Osteoblast (primary cell): Measurements from ENCODE around the gene ATP6V1G3. TPM values are rescaled to one million over a fixed set of nuclear protein-coding genes. Genes with fewer than 3 reads are reported as not detected.
"Not testable (repeated sequence)": the region's sequence is repeated elsewhere in the genome, so short reads cannot be mapped to it uniquely, and the experiment has no call there.

Source experiments
- DNase-seq: peaks from one replicate; pipeline ENCODE4 v3.0.0; 2011; ENCODE audit warnings: low spot score, mixed read lengths; ENCODE audit not compliant: insufficient read length; ENCODE audit errors: missing footprints
- H2AFZ ChIP-seq: 2 replicates; pipeline ENCODE4 v1.6.0; 2011; ENCODE audit warnings: mild to moderate bottlenecking, low read length
- H3K27ac ChIP-seq: 2 replicates; pipeline ENCODE4 v1.5.1; 2011; ENCODE audit warnings: mild to moderate bottlenecking, low read depth, low read length, moderate library complexity
- H3K27me3 ChIP-seq: 2 replicates; pipeline ENCODE4 v1.6.0; 2012; ENCODE audit warnings: mild to moderate bottlenecking, control low read depth, inconsistent platforms, low read length, moderate library complexity; ENCODE audit not compliant: insufficient read depth
- H3K36me3 ChIP-seq: 2 replicates; pipeline ENCODE4 v1.5.1; 2011; ENCODE audit warnings: mild to moderate bottlenecking, low read length, control low read depth, moderate library complexity; ENCODE audit not compliant: insufficient read depth
- H3K4me1 ChIP-seq: 2 replicates; pipeline ENCODE4 v1.5.1; 2011; ENCODE audit warnings: mild to moderate bottlenecking, low read length, control low read depth, moderate library complexity; ENCODE audit not compliant: insufficient read depth
- H3K4me2 ChIP-seq: 2 replicates; pipeline ENCODE4 v1.6.0; 2011; ENCODE audit warnings: mild to moderate bottlenecking, low read length; ENCODE audit not compliant: insufficient read depth
- H3K4me3 ChIP-seq: fragments of 200-600 bp; sonication (generic); 3 replicates; pipeline ENCODE4 v1.5.1; 2012; ENCODE audit warnings: mild to moderate bottlenecking, low read length, inconsistent platforms; ENCODE audit not compliant: insufficient read depth
- H3K79me2 ChIP-seq: 2 replicates; pipeline ENCODE4 v1.6.0; 2012; ENCODE audit warnings: mild to moderate bottlenecking, low read length, control low read depth, inconsistent platforms; ENCODE audit not compliant: insufficient read depth
- H3K9me3 ChIP-seq: 2 replicates; pipeline ENCODE4 v1.5.1; 2011; ENCODE audit warnings: low read depth, low read length, control low read depth
- H4K20me1 ChIP-seq: 2 replicates; pipeline ENCODE4 v1.6.0; 2012; ENCODE audit warnings: mild to moderate bottlenecking, low read length, control low read depth; ENCODE audit not compliant: insufficient read depth
- CTCF ChIP-seq: IDR thresholded peaks from 2 replicates; pipeline ENCODE4 v1.5.1; 2011; ENCODE audit warnings: mild to moderate bottlenecking, low read depth, low read length, moderate library complexity; ENCODE audit errors: extremely low read depth
- total RNA-seq: library from RNA; depleted of rRNA; stranded (reverse); fragments of >200 nt; gene quantifications from 2 replicates; pipeline ENCODE4 v1.2.3, GENCODE V29; 2012

Gene ATP6V1G3
- total RNA-seq, 1 donor = 0.36 TPM

DNA sequence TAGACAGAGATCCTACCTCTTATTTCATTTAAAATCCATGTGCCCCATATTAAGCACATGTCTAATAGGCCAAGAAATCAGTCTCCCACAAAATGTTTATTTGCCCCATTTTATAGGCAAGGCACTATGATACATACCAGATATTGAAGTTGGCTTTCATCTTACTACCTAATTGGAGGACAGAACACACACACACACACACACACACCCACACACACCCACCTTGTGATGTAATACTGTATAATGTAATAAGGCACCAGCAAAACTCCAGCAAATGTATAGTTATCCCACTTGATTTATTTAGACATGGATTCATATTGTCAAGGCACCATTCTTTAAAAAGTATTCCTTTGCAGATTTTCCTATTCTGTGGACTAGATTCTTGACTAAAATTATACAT lies 56.8 kb downstream of the ATP6V1G3 start:
- no peak for TF ChIP-seq CTCF
- no peak overlapping the region for H3K27ac ChIP-seq
- no peak overlapping the region for H3K4me3 ChIP-seq
- H2AFZ ChIP-seq = no peak overlapping the region
- no peaks in the 10 kb centered on the region for H3K36me3 ChIP-seq
- DNase-seq = no peak
- H3K79me2 ChIP-seq = no peaks in the 10 kb centered on the region
- H4K20me1 ChIP-seq = no peaks in the 10 kb centered on the region
- no peaks in the 10 kb centered on the region for H3K9me3 ChIP-seq
- H3K4me1 ChIP-seq = no peaks in the 10 kb centered on the region
- H3K4me2 ChIP-seq = no peak overlapping the region
- no peaks in the 10 kb centered on the region for H3K27me3 ChIP-seq

- no peak overlapping the region for H3K4me3 ChIP-seq
- TF ChIP-seq CTCF = no peak
- no peak for DNase-seq
- H4K20me1 ChIP-seq = no peaks in the 10 kb centered on the region
- H3K36me3 ChIP-seq = no peaks in the 10 kb centered on the region
- H3K27me3 ChIP-seq = no peaks in the 10 kb centered on the region
- H3K79me2 ChIP-seq = no peaks in the 10 kb centered on the region
- no peaks in the 10 kb centered on the region for H3K9me3 ChIP-seq
- H3K4me1 ChIP-seq = no peaks in the 10 kb centered on the region
- no peak overlapping the region for H3K4me2 ChIP-seq
- no peak overlapping the region for H3K27ac ChIP-seq
- no peak overlapping the region for H2AFZ ChIP-seq
These were observed 57.5 kb downstream of the ATP6V1G3 start for GRCh38 chr1:198483006-198483405.

DNA sequence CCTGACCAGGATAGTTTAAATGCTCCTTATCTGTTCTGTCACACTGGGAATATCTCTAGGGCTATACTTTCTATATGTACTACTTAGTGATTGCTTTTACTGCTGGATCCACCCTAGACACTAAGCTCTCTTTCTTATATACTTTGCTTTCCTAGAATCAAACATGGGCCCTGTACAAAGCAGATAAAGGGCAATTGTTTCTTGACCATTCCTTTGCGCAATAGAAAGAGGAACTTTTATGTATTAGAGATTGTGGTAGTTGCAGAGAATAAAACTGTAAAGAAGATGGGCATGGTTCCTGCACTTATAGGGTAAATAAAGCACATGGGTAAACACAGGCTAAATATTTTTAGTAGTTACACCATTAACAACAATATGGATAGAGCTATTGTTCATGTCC lies 58.8 kb downstream of the ATP6V1G3 start:
- H3K4me3 ChIP-seq = no peak overlapping the region
- no peaks in the 10 kb centered on the region for H3K79me2 ChIP-seq
- no peaks in the 10 kb centered on the region for H3K9me3 ChIP-seq
- H3K4me1 ChIP-seq = no peaks in the 10 kb centered on the region
- H3K27ac ChIP-seq = no peak overlapping the region
- H4K20me1 ChIP-seq = no peaks in the 10 kb centered on the region
- no peak for TF ChIP-seq CTCF
- no peak for DNase-seq
- H2AFZ ChIP-seq = no peak overlapping the region
- H3K4me2 ChIP-seq = no peak overlapping the region
- H3K27me3 ChIP-seq = no peaks in the 10 kb centered on the region
- H3K36me3 ChIP-seq = no peaks in the 10 kb centered on the region

DNA sequence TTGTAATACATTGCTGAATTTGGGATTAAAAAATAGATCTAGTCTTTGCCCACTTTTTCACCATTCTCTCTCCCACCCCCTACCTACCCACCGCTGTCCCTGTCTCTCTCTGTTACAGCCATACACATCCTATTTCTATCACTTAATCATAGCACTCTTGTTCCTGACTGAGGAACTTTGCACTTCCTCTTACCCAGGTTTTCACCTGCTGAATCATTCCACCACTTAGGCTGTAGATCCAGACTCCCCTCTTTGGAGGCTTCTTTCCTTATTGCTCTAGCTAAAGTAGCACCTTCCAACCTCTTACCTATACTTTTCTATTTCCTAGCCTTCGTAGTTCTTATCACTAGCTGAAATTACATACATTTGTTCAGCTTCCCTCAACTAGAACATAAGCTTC lies 59.6 kb downstream of the ATP6V1G3 start:
- Histone ChIP-seq H3K9me3 (no peaks in the 10 kb centered on the region), H3K36me3 (no peaks in the 10 kb centered on the region), H3K27me3 (no peaks in the 10 kb centered on the region), H3K4me2 (no peak overlapping the region), H2AFZ (no peak overlapping the region), H3K79me2 (no peaks in the 10 kb centered on the region), H3K4me1 (no peaks in the 10 kb centered on the region), H3K4me3 (no peak overlapping the region), H4K20me1 (no peaks in the 10 kb centered on the region), H3K27ac (no peak overlapping the region)
- TF ChIP-seq CTCF = no peak
- no peak for DNase-seq

DNA sequence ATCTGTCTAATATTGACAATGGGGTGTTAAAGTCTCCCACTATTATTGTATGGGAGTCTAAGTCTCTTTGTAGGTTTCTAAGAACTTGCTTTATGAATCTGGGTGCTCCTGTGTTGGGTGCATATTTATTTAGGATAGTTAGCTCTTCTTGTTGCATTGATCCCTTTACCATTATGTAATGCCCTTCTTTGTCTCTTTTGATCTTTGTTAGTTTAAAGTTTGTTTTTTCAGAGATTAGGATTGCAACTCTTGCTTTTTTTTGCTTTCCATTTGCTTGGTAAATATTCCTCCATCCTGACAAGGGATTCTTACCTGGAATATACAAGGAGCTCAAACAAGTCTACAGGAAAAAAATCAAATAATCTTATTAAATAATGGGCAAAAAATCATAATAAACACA lies 63.1 kb downstream of the ATP6V1G3 start:
- not testable (repeated sequence) for H3K36me3 ChIP-seq, H3K27ac ChIP-seq, H3K4me1 ChIP-seq, H3K79me2 ChIP-seq, H3K27me3 ChIP-seq, H2AFZ ChIP-seq, H4K20me1 ChIP-seq, H3K4me2 ChIP-seq, H3K9me3 ChIP-seq, DNase-seq, H3K4me3 ChIP-seq
